HCT116 (cell line): Measurements from ENCODE around the gene MCF2L2. TPM values are rescaled to one million over a fixed set of nuclear protein-coding genes. Genes with fewer than 3 reads are reported as not detected.

Experiments
- ATAC-seq: fragments of 200-7000 bp; cut with Tn5 transposase; 2 replicates; pipeline ENCODE4 v1.9.1; 2020; ENCODE audit warnings: mild to moderate bottlenecking, moderate library complexity
- BruUV-seq: library from RNA; stranded (reverse); fragments of 400-500 nt; replicated peaks from 2 replicates; lab custom pipeline; 2021; lab: Mats Ljungman, UMichigan
- CTCF ChIA-PET: fragments of 300-600 bp; sonication (Branson Sonifier 250); formaldehyde crosslinking; loops from one replicate; lab custom pipeline; 2021; ENCODE audit warnings: antibody characterized with exemption; lab: Charles Lee
- POLR2A ChIA-PET: fragments of 300-600, 350-600 bp; sonication (Branson Sonifier 250); formaldehyde crosslinking; loops from one replicate; lab custom pipeline; 2021; ENCODE audit warnings: antibody characterized with exemption; lab: Charles Lee
- RAD21 ChIA-PET, 2 experiments: fragments of 300-600 bp; sonication (Branson Sonifier 250); formaldehyde crosslinking; loops; one replicate each; lab custom pipeline; 2023; ENCODE audit warnings: low total read pairs in 2 of 2; ENCODE audit not compliant: uncharacterized antibody in 2 of 2, unreplicated experiment in 2 of 2, low non-redundant PET in 1 of 2; lab: Charles Lee
- DNase-seq: peaks from one replicate; pipeline ENCODE4 v3.0.0-alpha.2; 2010; ENCODE audit warnings: low read depth, low spot score
- H2AFZ ChIP-seq: fragments of 200-600 bp; shearing (Covaris generic), sonication (generic); 2 replicates; pipeline ENCODE4 v1.6.1; 2017; ENCODE audit warnings: low read depth, mixed run types, mixed read lengths, antibody characterized with exemption, low read length; ENCODE audit not compliant: poor library complexity, severe bottlenecking
- H3K27ac ChIP-seq: 2 replicates; pipeline ENCODE4 v1.5.1; 2012; ENCODE audit warnings: low read depth, low read length
- H3K27me3 ChIP-seq: fragments of 200-600 bp; sonication (generic); 2 replicates; pipeline ENCODE4 v1.6.1; 2016; ENCODE audit warnings: mixed run types, low read length, mixed read lengths; ENCODE audit not compliant: insufficient read depth
- H3K36me3 ChIP-seq, 2 experiments: fragments of 200-500 bp in 1 of 2; fragments of 200-600 bp in 1 of 2; sonication (Bioruptor generic) in 1 of 2; sonication (generic) in 1 of 2; 2 replicates each; pipeline versions ENCODE4 v1.5.1 to v1.6.1; 2014 to 2016; ENCODE audit warnings: low read length in 2 of 2, inconsistent platforms in 1 of 2, mixed read lengths in 1 of 2, mixed run types in 1 of 2; ENCODE audit not compliant: insufficient read depth in 2 of 2, control insufficient read depth in 1 of 2
- H3K4me1 ChIP-seq, 2 experiments: fragments of 200-600 bp in 1 of 2; sonication (generic) in 1 of 2; 2 replicates each; pipeline versions ENCODE4 v1.5.1 to v1.6.1; 2012 to 2017; ENCODE audit warnings: low read length in 2 of 2, inconsistent platforms in 1 of 2, mild to moderate bottlenecking in 1 of 2, mixed read lengths in 1 of 2, mixed run types in 1 of 2, moderate library complexity in 1 of 2; ENCODE audit not compliant: insufficient read depth in 2 of 2, control insufficient read depth in 1 of 2
- H3K4me2 ChIP-seq: fragments of 200-600 bp; sonication (generic); 2 replicates; pipeline ENCODE4 v1.6.1; 2017; ENCODE audit warnings: mixed run types, low read length, mixed read lengths
- H3K4me3 ChIP-seq, 2 experiments: fragments of 200-600 bp in 1 of 2; sonication (generic) in 1 of 2; replicated peaks in 1 of 2; 2 replicates each; pipeline ENCODE4 v1.5.1; 2011 to 2016; ENCODE audit warnings: low read length in 2 of 2, control low read depth in 1 of 2, low read depth in 1 of 2, mild to moderate bottlenecking in 1 of 2, mixed read lengths in 1 of 2, mixed run types in 1 of 2
- H3K79me2 ChIP-seq: fragments of 200-600 bp; sonication (generic); 2 replicates; pipeline ENCODE4 v1.6.1; 2017; ENCODE audit warnings: mild to moderate bottlenecking, mixed run types, low read length, moderate library complexity, mixed read lengths; ENCODE audit not compliant: insufficient read depth
- H3K9ac ChIP-seq: fragments of 200-600 bp; sonication (generic); 2 replicates; pipeline ENCODE4 v1.6.1; 2016; ENCODE audit warnings: low read length, mixed read lengths
- H3K9me2 ChIP-seq: fragments of 200-600 bp; sonication (generic), shearing (Covaris generic); 2 replicates; pipeline ENCODE4 v1.6.1; 2017; ENCODE audit warnings: mixed run types, mild to moderate bottlenecking, moderate library complexity; ENCODE audit not compliant: insufficient read depth
- H3K9me3 ChIP-seq, 2 experiments: fragments of 200-500 bp in 1 of 2; fragments of 200-600 bp in 1 of 2; sonication (Bioruptor generic) in 1 of 2; sonication (generic) in 1 of 2; 2 replicates each; pipeline ENCODE4 v1.6.1; 2014 to 2017; ENCODE audit warnings: low read length in 2 of 2, mixed read lengths in 2 of 2, inconsistent platforms in 1 of 2, low read depth in 1 of 2, mild to moderate bottlenecking in 1 of 2, mixed run types in 1 of 2, moderate library complexity in 1 of 2; ENCODE audit not compliant: control insufficient read depth in 1 of 2, insufficient read depth in 1 of 2
- H4K20me1 ChIP-seq: fragments of 200-600 bp; sonication (generic), shearing (Covaris generic); 2 replicates; pipeline ENCODE4 v1.6.1; 2017; ENCODE audit warnings: mixed run types, mild to moderate bottlenecking, moderate library complexity; ENCODE audit not compliant: insufficient read depth
- CBX3 ChIP-seq: IDR thresholded peaks from 2 replicates; pipeline ENCODE4 v1.6.1; 2012; ENCODE audit warnings: low read depth
- CEBPB ChIP-seq: IDR thresholded peaks from 2 replicates; pipeline ENCODE4 v1.6.1; 2012; ENCODE audit warnings: low read depth
- EGR1 ChIP-seq: IDR thresholded peaks from 2 replicates; pipeline ENCODE4 v1.6.1; 2012; ENCODE audit warnings: low read depth
- ELF1 ChIP-seq: IDR thresholded peaks from 2 replicates; pipeline ENCODE4 v1.6.1; 2012; ENCODE audit warnings: low read depth, borderline replicate concordance
- FOSL1 ChIP-seq: IDR thresholded peaks from 2 replicates; pipeline ENCODE4 v1.6.1; 2012; ENCODE audit warnings: low read depth
- JUND ChIP-seq: IDR thresholded peaks from 2 replicates; pipeline ENCODE4 v1.6.1; 2012
- POLR2A ChIP-seq: IDR thresholded peaks from 2 replicates; pipeline ENCODE4 v1.7.0; 2011; ENCODE audit warnings: borderline replicate concordance; ENCODE audit not compliant: insufficient read depth, insufficient read length; ENCODE audit errors: extremely low read depth
- POLR2AphosphoS5 ChIP-seq: IDR thresholded peaks from 2 replicates; pipeline ENCODE4 v1.6.1; 2011; ENCODE audit warnings: mild to moderate bottlenecking, low read depth, low read length, moderate library complexity
- RAD21 ChIP-seq: IDR thresholded peaks from 2 replicates; pipeline ENCODE4 v1.6.1; 2012; ENCODE audit warnings: low read depth, mild to moderate bottlenecking
- SIN3A ChIP-seq: IDR thresholded peaks from 2 replicates; pipeline ENCODE4 v1.6.1; 2012; ENCODE audit warnings: low read depth
- SP1 ChIP-seq: IDR thresholded peaks from 2 replicates; pipeline ENCODE4 v1.6.1; 2012; ENCODE audit warnings: low read depth
- TCF7L2 ChIP-seq: IDR thresholded peaks from 2 replicates; pipeline ENCODE4 v1.7.0; 2011; ENCODE audit warnings: borderline replicate concordance, inconsistent platforms; ENCODE audit not compliant: insufficient read depth, insufficient read length; ENCODE audit errors: extremely low read depth
- YY1 ChIP-seq: IDR thresholded peaks from 2 replicates; pipeline ENCODE4 v1.6.1; 2011; ENCODE audit warnings: low read length, low read depth, moderate library complexity, mild to moderate bottlenecking; ENCODE audit not compliant: insufficient replicate concordance; ENCODE audit errors: extremely low read depth
- ZNF274 ChIP-seq: fragments of 200-500 bp; sonication (Bioruptor generic); IDR thresholded peaks from 2 replicates; pipeline ENCODE4 v1.6.1; 2014; ENCODE audit warnings: mild to moderate bottlenecking, low read depth, low read length, inconsistent platforms
- intact Hi-C: fragments of 100-400 bp; cut with micrococcal nuclease; formaldehyde crosslinking; loops from 2 replicates; pipeline ENCODE4 v1.10.0; 2022
- total RNA-seq: library from RNA; stranded (reverse); gene quantifications from one replicate; pipeline ENCODE4 v1.2.1, GENCODE V29; 2021; ENCODE audit not compliant: unreplicated experiment
- TF ChIP-seq, protein P1 (sequence below): IDR thresholded peaks from 2 replicates; pipeline ENCODE4 v1.6.1; 2011; ENCODE audit warnings: mild to moderate bottlenecking, low read length, moderate library complexity; ENCODE audit not compliant: insufficient replicate concordance; ENCODE audit errors: extremely low read depth
- TF ChIP-seq, protein P2 (sequence below): IDR thresholded peaks from 2 replicates; pipeline ENCODE4 v1.6.1; 2012; ENCODE audit warnings: low read depth
- TF ChIP-seq, protein P3 (sequence below), 3 experiments: fragments of 200-600 bp in 1 of 3; sonication (generic) in 1 of 3; IDR thresholded peaks in 2 of 3; conservative IDR thresholded peaks in 1 of 3; 2 replicates each; pipeline ENCODE4 v1.5.1; 2012 to 2017; ENCODE audit warnings: low read depth in 2 of 3, low read length in 2 of 3, antibody characterized with exemption in 1 of 3, borderline replicate concordance in 1 of 3, control low read depth in 1 of 3, mild to moderate bottlenecking in 1 of 3, mixed read lengths in 1 of 3, mixed run types in 1 of 3, moderate library complexity in 1 of 3; ENCODE audit not compliant: insufficient read depth in 1 of 3
- TF ChIP-seq, protein P4 (sequence below): IDR thresholded peaks from 2 replicates; pipeline ENCODE4 v1.6.1; 2012
- TF ChIP-seq, protein P5 (sequence below): IDR thresholded peaks from 2 replicates; pipeline ENCODE4 v1.6.1; 2012

MCF2L2 gene
- total RNA-seq, 1 experiment from 2014 or later, result 1.5 TPM

DNA sequence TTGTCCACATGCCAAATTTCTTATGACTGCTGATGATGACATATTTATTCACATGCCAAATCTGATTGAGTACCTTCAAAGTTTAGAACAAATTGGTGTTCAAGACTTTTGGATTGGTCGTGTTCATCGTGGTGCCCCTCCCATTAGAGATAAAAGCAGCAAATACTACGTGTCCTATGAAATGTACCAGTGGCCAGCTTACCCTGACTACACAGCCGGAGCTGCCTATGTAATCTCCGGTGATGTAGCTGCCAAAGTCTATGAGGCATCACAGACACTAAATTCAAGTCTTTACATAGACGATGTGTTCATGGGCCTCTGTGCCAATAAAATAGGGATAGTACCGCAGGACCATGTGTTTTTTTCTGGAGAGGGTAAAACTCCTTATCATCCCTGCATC is 158.1 kb downstream of the MCF2L2 start:
- ChIA-PET CTCF (no interaction called here), POLR2A (no interaction called here), RAD21 (no interaction called here)
- no peak overlapping the region for H3K9ac ChIP-seq
- ATAC-seq, result no peak
- no peak overlapping the region for H2AFZ ChIP-seq
- intact Hi-C loops, result no loop called here
- peaks cover 11 to 49% of the 10 kb centered on the region in 2 experiments for H3K4me1 ChIP-seq
- H4K20me1 ChIP-seq, result no peaks in the 10 kb centered on the region
- H3K9me3 ChIP-seq, result no peaks in the 10 kb centered on the region
- H3K27me3 ChIP-seq, result no peaks in the 10 kb centered on the region
- H3K27ac ChIP-seq, result no peak overlapping the region
- DNase-seq, result no peak
- no peak overlapping the region for H3K4me3 ChIP-seq
- no peak for TF ChIP-seq SIN3A
- TF ChIP-seq POLR2AphosphoS5, result no peak
- TF ChIP-seq JUND, result no peak
- no peak for TF ChIP-seq POLR2A
- no peak for TF ChIP-seq SP1
- TF ChIP-seq, protein P1, sequence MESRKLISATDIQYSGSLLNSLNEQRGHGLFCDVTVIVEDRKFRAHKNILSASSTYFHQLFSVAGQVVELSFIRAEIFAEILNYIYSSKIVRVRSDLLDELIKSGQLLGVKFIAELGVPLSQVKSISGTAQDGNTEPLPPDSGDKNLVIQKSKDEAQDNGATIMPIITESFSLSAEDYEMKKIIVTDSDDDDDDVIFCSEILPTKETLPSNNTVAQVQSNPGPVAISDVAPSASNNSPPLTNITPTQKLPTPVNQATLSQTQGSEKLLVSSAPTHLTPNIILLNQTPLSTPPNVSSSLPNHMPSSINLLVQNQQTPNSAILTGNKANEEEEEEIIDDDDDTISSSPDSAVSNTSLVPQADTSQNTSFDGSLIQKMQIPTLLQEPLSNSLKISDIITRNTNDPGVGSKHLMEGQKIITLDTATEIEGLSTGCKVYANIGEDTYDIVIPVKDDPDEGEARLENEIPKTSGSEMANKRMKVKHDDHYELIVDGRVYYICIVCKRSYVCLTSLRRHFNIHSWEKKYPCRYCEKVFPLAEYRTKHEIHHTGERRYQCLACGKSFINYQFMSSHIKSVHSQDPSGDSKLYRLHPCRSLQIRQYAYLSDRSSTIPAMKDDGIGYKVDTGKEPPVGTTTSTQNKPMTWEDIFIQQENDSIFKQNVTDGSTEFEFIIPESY, result no peak
- no peak for TF ChIP-seq RAD21
- TF ChIP-seq FOSL1, result no peak
- TF ChIP-seq, protein P2, sequence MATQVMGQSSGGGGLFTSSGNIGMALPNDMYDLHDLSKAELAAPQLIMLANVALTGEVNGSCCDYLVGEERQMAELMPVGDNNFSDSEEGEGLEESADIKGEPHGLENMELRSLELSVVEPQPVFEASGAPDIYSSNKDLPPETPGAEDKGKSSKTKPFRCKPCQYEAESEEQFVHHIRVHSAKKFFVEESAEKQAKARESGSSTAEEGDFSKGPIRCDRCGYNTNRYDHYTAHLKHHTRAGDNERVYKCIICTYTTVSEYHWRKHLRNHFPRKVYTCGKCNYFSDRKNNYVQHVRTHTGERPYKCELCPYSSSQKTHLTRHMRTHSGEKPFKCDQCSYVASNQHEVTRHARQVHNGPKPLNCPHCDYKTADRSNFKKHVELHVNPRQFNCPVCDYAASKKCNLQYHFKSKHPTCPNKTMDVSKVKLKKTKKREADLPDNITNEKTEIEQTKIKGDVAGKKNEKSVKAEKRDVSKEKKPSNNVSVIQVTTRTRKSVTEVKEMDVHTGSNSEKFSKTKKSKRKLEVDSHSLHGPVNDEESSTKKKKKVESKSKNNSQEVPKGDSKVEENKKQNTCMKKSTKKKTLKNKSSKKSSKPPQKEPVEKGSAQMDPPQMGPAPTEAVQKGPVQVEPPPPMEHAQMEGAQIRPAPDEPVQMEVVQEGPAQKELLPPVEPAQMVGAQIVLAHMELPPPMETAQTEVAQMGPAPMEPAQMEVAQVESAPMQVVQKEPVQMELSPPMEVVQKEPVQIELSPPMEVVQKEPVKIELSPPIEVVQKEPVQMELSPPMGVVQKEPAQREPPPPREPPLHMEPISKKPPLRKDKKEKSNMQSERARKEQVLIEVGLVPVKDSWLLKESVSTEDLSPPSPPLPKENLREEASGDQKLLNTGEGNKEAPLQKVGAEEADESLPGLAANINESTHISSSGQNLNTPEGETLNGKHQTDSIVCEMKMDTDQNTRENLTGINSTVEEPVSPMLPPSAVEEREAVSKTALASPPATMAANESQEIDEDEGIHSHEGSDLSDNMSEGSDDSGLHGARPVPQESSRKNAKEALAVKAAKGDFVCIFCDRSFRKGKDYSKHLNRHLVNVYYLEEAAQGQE, result no peak
- no peak for TF ChIP-seq ZNF274
- TF ChIP-seq ELF1, result no peak
- TF ChIP-seq TCF7L2, result no peak
- no peak for TF ChIP-seq EGR1
- TF ChIP-seq CEBPB, result no peak
- TF ChIP-seq, protein P3, sequence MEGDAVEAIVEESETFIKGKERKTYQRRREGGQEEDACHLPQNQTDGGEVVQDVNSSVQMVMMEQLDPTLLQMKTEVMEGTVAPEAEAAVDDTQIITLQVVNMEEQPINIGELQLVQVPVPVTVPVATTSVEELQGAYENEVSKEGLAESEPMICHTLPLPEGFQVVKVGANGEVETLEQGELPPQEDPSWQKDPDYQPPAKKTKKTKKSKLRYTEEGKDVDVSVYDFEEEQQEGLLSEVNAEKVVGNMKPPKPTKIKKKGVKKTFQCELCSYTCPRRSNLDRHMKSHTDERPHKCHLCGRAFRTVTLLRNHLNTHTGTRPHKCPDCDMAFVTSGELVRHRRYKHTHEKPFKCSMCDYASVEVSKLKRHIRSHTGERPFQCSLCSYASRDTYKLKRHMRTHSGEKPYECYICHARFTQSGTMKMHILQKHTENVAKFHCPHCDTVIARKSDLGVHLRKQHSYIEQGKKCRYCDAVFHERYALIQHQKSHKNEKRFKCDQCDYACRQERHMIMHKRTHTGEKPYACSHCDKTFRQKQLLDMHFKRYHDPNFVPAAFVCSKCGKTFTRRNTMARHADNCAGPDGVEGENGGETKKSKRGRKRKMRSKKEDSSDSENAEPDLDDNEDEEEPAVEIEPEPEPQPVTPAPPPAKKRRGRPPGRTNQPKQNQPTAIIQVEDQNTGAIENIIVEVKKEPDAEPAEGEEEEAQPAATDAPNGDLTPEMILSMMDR (IDR thresholded peaks at IDR 0.05 in 2 of 3, conservative IDR thresholded peaks at IDR 0.05 in 1 of 3; ENCODE audit: borderline replicate concordance in 1 of 3, insufficient read depth in 1 of 3, low read depth in 2 of 3, low read length in 2 of 3), result no peak
- TF ChIP-seq CBX3, result no peak
- TF ChIP-seq, protein P4, sequence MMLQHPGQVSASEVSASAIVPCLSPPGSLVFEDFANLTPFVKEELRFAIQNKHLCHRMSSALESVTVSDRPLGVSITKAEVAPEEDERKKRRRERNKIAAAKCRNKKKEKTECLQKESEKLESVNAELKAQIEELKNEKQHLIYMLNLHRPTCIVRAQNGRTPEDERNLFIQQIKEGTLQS, result no peak
- TF ChIP-seq, protein P5, sequence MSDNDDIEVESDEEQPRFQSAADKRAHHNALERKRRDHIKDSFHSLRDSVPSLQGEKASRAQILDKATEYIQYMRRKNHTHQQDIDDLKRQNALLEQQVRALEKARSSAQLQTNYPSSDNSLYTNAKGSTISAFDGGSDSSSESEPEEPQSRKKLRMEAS, result no peak
- no peak for TF ChIP-seq YY1
- H3K4me2 ChIP-seq, result no peak overlapping the region
- peaks cover 58% of the 10 kb centered on the region for H3K79me2 ChIP-seq
- TSS peak; percentile 9 for BruUV-seq
- peaks cover 2 to 12% of the 10 kb centered on the region in 2 experiments; a peak in 2 of 4 replicates for H3K36me3 ChIP-seq
- H3K9me2 ChIP-seq, result no peaks in the 10 kb centered on the region
